GM12872 (cell line): ENCODE results near the gene MEG3.

ENCODE experiments used
- CTCF ChIP-seq: IDR thresholded peaks from 3 replicates; pipeline ENCODE4 v1.5.1; 2011; ENCODE audit warnings: low read depth, mild to moderate bottlenecking, low read length, moderate library complexity; ENCODE audit not compliant: insufficient read depth

The MEG3 gene

GRCh38 chr14:100824091-100824551 is 1.8 kb upstream of the MEG3 start:
- no peak for TF ChIP-seq CTCF

GRCh38 chr14:100824901-100825712 is 811 bp upstream of the MEG3 start:
- no peak for TF ChIP-seq CTCF

GRCh38 chr14:100826391-100827100 is 628 bp downstream of the MEG3 start:
- TF ChIP-seq CTCF = no peak

- TF ChIP-seq CTCF = peak; percentile 22; the same call in 1 of the 3 replicates
Observed at GRCh38 chr14:100827101-100828021, 1.4 kb downstream of the MEG3 start.

- TF ChIP-seq CTCF = no peak
Observed at GRCh38 chr14:100828031-100828769, 2.3 kb downstream of the MEG3 start.

- no peak for TF ChIP-seq CTCF
Observed at GRCh38 chr14:100830681-100831080, 4.8 kb downstream of the MEG3 start.
